Upper lobe of left lung (tissue), 6 donors: ENCODE measurements around the gene KCNA2. TPM values are rescaled to one million over a fixed set of nuclear protein-coding genes. Genes with fewer than 3 reads are reported as not detected.

Source experiments
- ATAC-seq, 2 donors: fragments of 200-7000 bp; cut with Tn5 transposase; one replicate each; pipeline ENCODE4 v1.9.1; 2022; ENCODE audit warnings: mild to moderate bottlenecking in 2 of 2, moderate library complexity in 2 of 2; ENCODE audit not compliant: low FRiP score in 2 of 2
- DNase-seq, 2 donors: peaks; one replicate each; pipeline ENCODE4 v3.0.0-alpha.2; 2019 to 2020
- H3K27ac ChIP-seq, 4 donors: fragments of 200-600 bp; sonication (generic); one replicate each; pipeline ENCODE4 v1.5.1; 2016 to 2019
- H3K27me3 ChIP-seq, 4 donors: fragments of 200-600 bp; sonication (generic); one replicate each; pipeline ENCODE4 v1.5.1; 2017 to 2019
- H3K36me3 ChIP-seq, 4 donors: fragments of 200-600 bp; sonication (generic); one replicate each; pipeline ENCODE4 v1.5.1; 2016 to 2019
- H3K4me1 ChIP-seq, 4 donors: fragments of 200-600 bp; sonication (generic); one replicate each; pipeline ENCODE4 v1.5.1; 2018 to 2019
- H3K4me3 ChIP-seq, 4 donors: fragments of 200-600 bp; sonication (generic); one replicate each; pipeline ENCODE4 v1.5.1; 2017 to 2019; ENCODE audit warnings: mild to moderate bottlenecking in 2 of 4, moderate library complexity in 1 of 4
- H3K9me3 ChIP-seq, 4 donors: fragments of 200-600 bp; sonication (generic); one replicate each; pipeline ENCODE4 v1.5.1; 2018 to 2019
- EP300 ChIP-seq, 4 donors: sonication (generic); formaldehyde crosslinking; IDR thresholded peaks; one replicate each; pipeline ENCODE4 v1.5.1; 2017; ENCODE audit warnings: antibody characterized with exemption in 4 of 4, control low read depth in 2 of 4
- POLR2A ChIP-seq, 4 donors: fragments of 450-650 bp; IDR thresholded peaks; one replicate each; pipeline ENCODE4 v1.5.1; 2016 to 2017; ENCODE audit warnings: antibody characterized with exemption in 4 of 4, mild to moderate bottlenecking in 2 of 4
- POLR2AphosphoS5 ChIP-seq, 2 donors: sonication (generic); formaldehyde crosslinking; IDR thresholded peaks; one replicate each; pipeline ENCODE4 v1.5.1; 2017; ENCODE audit warnings: antibody characterized with exemption in 2 of 2
- WGBS, 2 donors: methylation state at CpG; one replicate each; pipeline ENCODE4 v1.1.5; 2017 to 2018; 5-methylcytosine and 5-hydroxymethylcytosine counted together
- total RNA-seq, 6 donors: library from RNA; depleted of rRNA in 4 of 6; stranded (reverse); fragments of >200 nt in 4 of 6; gene quantifications; one replicate each; pipeline versions ENCODE4 v1.1.0 to v1.2.1, GENCODE V29; 2016 to 2021
- TF ChIP-seq, protein P1 (sequence below), 6 experiments: fragments of 450-650 bp in 4 of 6; fragments of 200-600 bp in 2 of 6; sonication (generic) in 2 of 6; IDR thresholded peaks; one replicate each; pipeline ENCODE4 v1.5.1; 2016 to 2019; ENCODE audit warnings: antibody characterized with exemption in 6 of 6
- donor health status: DM: no; HTN: no; CAD: no; lungs with moderate emphysema.
- donor health status: DM: no; HTN: yes; CAD: no; lungs with severe emphysema.

The KCNA2 gene
- total RNA-seq, 6 donors from 2014 or later: under 0.01 to 0.77 (median 0.23) TPM

DNA sequence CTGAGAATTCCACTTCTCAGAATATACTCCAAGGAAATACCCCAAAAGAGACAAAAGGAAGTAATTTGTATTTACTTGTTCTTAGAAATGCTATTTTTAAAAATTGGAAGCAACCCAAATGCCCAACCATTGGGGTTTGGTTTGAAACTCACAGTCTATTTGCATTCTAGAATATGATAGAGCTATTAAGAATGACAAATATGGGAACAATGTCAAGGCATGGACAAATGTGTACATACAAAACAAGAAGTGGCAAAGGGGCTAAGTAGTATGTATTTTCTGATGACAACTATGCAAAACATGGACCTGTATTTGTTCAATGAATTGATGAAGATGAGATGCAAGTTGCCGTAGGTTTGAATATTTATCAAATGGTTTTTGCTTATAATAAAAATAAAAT is 32.8 kb downstream of the KCNA2 start:
- H3K36me3 ChIP-seq: no peaks in the 10 kb centered on the region
- no peak for TF ChIP-seq EP300 (IDR thresholded peaks at IDR 0.05)
- H3K4me1 ChIP-seq: no peaks in the 10 kb centered on the region
- H3K4me3 ChIP-seq: no peak overlapping the region
- H3K9me3 ChIP-seq: no peaks in the 10 kb centered on the region
- 79 to 89% methylated on average over 1 of the region's 1 CpG for WGBS, 2 donors
- H3K27me3 ChIP-seq: no peaks in the 10 kb centered on the region
- no peak for ATAC-seq
- no peak overlapping the region for H3K27ac ChIP-seq
- no peak for DNase-seq

DNA sequence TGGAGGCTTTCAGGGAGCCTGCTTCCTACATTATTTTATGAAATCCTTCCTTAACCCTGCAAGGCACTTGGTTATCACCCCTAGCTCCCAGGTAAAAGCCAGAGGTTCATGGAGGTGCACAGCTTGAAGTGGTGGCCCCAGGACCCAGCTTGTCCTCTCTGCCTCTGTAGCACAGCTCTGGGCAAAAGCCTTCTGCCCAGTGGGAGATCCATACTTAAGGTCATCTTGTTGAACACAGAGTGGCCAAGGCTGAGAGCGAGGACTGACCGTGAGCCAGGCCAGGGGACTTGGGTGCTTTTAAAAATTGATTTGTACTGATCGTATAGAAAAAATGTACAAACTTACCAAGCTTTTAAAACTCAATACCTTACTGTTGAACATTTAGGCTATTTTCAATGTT is 33.4 kb downstream of the KCNA2 start:
- ATAC-seq: no peak
- Histone ChIP-seq H3K36me3 (no peaks in the 10 kb centered on the region), H3K4me1 (no peaks in the 10 kb centered on the region), H3K27me3 (no peaks in the 10 kb centered on the region), H3K9me3 (no peaks in the 10 kb centered on the region), H3K4me3 (no peak overlapping the region), H3K27ac (no peak overlapping the region)
- WGBS, 2 donors: 92 to 93% methylated on average over 3 of the region's 3 CpGs
- TF ChIP-seq EP300 (IDR thresholded peaks at IDR 0.05) (no peak), POLR2AphosphoS5 (IDR thresholded peaks at IDR 0.05) (no peak), POLR2A (IDR thresholded peaks at IDR 0.05) (no peak)
- TF ChIP-seq, protein P1, sequence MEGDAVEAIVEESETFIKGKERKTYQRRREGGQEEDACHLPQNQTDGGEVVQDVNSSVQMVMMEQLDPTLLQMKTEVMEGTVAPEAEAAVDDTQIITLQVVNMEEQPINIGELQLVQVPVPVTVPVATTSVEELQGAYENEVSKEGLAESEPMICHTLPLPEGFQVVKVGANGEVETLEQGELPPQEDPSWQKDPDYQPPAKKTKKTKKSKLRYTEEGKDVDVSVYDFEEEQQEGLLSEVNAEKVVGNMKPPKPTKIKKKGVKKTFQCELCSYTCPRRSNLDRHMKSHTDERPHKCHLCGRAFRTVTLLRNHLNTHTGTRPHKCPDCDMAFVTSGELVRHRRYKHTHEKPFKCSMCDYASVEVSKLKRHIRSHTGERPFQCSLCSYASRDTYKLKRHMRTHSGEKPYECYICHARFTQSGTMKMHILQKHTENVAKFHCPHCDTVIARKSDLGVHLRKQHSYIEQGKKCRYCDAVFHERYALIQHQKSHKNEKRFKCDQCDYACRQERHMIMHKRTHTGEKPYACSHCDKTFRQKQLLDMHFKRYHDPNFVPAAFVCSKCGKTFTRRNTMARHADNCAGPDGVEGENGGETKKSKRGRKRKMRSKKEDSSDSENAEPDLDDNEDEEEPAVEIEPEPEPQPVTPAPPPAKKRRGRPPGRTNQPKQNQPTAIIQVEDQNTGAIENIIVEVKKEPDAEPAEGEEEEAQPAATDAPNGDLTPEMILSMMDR (IDR thresholded peaks at IDR 0.05): no peak
- no peak for DNase-seq

DNA sequence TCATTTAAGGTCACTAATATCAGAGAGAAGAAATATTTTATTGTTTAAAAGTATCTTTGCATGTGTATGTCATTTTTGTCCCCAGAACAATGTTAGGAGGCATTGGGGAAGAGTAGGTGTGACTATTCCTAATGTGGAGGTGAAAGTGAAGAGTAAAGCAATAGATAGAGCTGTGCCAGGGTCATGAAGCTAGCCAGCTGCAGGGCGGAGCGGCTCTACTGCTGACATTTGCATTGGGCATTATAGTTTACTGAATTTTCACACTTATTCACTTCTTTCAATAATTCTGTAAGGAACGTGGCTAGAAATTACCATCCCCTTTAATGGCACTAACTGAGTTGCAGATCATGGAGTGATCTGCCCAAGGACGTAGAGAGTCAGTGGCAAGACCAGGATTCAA is 35.3 kb downstream of the KCNA2 start:
- no peaks in the 10 kb centered on the region for H3K4me1 ChIP-seq
- H3K9me3 ChIP-seq: no peaks in the 10 kb centered on the region
- 58 to 59% methylated on average over 4 of the region's 4 CpGs for WGBS, 2 donors
- TF ChIP-seq EP300 (IDR thresholded peaks at IDR 0.05) (no peak), POLR2A (IDR thresholded peaks at IDR 0.05) (no peak), POLR2AphosphoS5 (IDR thresholded peaks at IDR 0.05) (no peak)
- TF ChIP-seq, protein P1 (IDR thresholded peaks at IDR 0.05): no peak
- H3K36me3 ChIP-seq: no peaks in the 10 kb centered on the region
- no peak overlapping the region for H3K4me3 ChIP-seq
- no peak overlapping the region for H3K27ac ChIP-seq
- no peak for DNase-seq
- no peaks in the 10 kb centered on the region for H3K27me3 ChIP-seq
- ATAC-seq: no peak

DNA sequence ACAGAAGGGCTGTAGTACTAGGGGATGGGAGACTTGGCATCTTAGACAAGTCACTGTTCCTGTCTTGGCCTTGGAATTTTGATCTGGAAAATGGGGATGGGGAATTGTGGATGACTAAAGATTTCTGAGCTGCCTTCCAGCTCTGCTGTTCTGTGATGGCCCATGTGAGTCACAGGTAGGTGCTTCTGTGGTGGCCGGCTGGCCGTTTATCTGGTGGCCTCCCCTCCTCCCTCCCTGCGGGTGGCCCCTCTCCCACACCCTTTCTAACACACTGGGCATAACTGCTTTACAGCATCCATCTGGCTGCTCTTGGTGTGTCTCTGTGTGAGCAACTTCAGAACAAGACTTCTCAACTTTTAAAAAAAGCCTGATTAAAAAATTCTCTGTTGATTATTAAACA is 35.9 kb downstream of the KCNA2 start:
- no peaks in the 10 kb centered on the region for H3K9me3 ChIP-seq
- no peak overlapping the region for H3K4me3 ChIP-seq
- 30 to 44% methylated on average over 3 of the region's 3 CpGs for WGBS, 2 donors
- H3K4me1 ChIP-seq: no peaks in the 10 kb centered on the region
- no peak for DNase-seq
- no peak overlapping the region for H3K27ac ChIP-seq
- no peaks in the 10 kb centered on the region for H3K36me3 ChIP-seq
- no peaks in the 10 kb centered on the region for H3K27me3 ChIP-seq
- TF ChIP-seq EP300 (IDR thresholded peaks at IDR 0.05) (no peak), POLR2AphosphoS5 (IDR thresholded peaks at IDR 0.05) (no peak), POLR2A (IDR thresholded peaks at IDR 0.05) (no peak)
- TF ChIP-seq, protein P1 (IDR thresholded peaks at IDR 0.05): no peak
- no peak for ATAC-seq

DNA sequence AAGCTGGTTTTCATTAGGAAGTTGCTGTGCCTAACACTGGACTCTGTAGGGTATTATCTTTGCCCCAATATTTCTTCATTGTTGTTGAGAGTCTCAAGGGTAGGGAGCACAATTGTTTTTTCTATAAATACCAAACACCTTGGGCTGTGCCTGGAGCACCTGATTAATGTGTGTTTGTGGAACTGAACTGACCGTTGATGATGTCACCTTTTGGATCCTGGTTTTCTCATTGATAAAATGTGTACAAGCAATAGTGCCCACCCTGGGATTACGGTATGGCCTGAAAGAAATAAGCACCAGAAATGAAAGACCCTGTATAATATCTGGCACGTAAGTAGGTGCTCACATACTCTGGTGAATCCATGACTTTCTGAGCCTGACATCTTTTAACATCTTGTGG is 39.3 kb downstream of the KCNA2 start:
- no peaks in the 10 kb centered on the region for H3K9me3 ChIP-seq
- H3K27me3 ChIP-seq: no peaks in the 10 kb centered on the region
- H3K4me3 ChIP-seq: no peak overlapping the region
- no peak overlapping the region for H3K27ac ChIP-seq
- TF ChIP-seq, protein P1 (IDR thresholded peaks at IDR 0.05): no peak
- TF ChIP-seq POLR2A (IDR thresholded peaks at IDR 0.05) (no peak), POLR2AphosphoS5 (IDR thresholded peaks at IDR 0.05) (no peak), EP300 (IDR thresholded peaks at IDR 0.05) (no peak)
- H3K36me3 ChIP-seq: no peaks in the 10 kb centered on the region
- no peaks in the 10 kb centered on the region for H3K4me1 ChIP-seq
- DNase-seq (no peak), ATAC-seq (no peak)
- WGBS, 2 donors: 82 to 84% methylated on average over 3 of the region's 3 CpGs
